ENCODE data around the gene C9orf152.
"Not testable (repeated sequence)": the region's sequence is repeated elsewhere in the genome, so short reads cannot be mapped to it uniquely, and the experiment has no call there.

Gene C9orf152

DNA sequence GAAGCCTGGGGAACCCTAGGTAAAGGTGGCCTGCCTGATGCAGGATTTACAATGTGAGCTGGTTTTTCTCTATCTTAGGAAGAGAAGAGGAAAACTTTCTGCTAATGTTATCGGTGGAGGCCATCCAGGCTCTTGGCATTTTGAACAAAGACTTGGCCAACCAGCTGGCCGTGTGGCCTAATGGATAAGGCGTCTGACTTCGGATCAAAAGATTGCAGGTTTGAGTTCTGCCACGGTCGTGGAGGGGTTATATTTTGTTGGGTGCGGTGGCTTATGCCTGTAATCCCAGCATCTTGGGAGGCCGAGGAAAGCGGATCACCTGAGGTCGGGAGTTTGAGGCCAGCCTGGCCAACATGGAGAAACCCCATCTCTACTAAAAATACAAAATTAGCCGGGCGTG, 9.6 kb downstream of the C9orf152 start:
- TF ChIP-seq CTCF (IDR thresholded peaks at IDR 0.05; ENCODE audit: poor library complexity, severe bottlenecking) = no peak
- no peaks in the 10 kb centered on the region for H3K36me3 ChIP-seq (ENCODE audit: low read depth)
- ATAC-seq (ENCODE audit: low read depth) (no peak), DNase-seq (ENCODE audit: low spot score) (no peak)
- H3K27me3 ChIP-seq (ENCODE audit: insufficient read depth, poor library complexity, severe bottlenecking) = no peaks in the 10 kb centered on the region
- no peak overlapping the region for H3K27ac ChIP-seq (ENCODE audit: poor library complexity, severe bottlenecking)
- no peak overlapping the region for H3K4me3 ChIP-seq (ENCODE audit: severe bottlenecking)
- H3K9me3 ChIP-seq (ENCODE audit: severe bottlenecking) = no peaks in the 10 kb centered on the region
- no peaks in the 10 kb centered on the region for H3K4me1 ChIP-seq (ENCODE audit: insufficient read depth, poor library complexity, severe bottlenecking)

- TF ChIP-seq CTCF (IDR thresholded peaks at IDR 0.05; ENCODE audit: poor library complexity, severe bottlenecking) = peak; percentile 26
- ATAC-seq (ENCODE audit: low read depth) (no peak; the same call in 2 of the 3 replicates), DNase-seq (ENCODE audit: low spot score) (no peak)
- Histone ChIP-seq H3K27ac (ENCODE audit: poor library complexity, severe bottlenecking) (no peak overlapping the region), H3K27me3 (ENCODE audit: insufficient read depth, poor library complexity, severe bottlenecking) (no peaks in the 10 kb centered on the region), H3K36me3 (ENCODE audit: low read depth) (no peaks in the 10 kb centered on the region), H3K4me1 (ENCODE audit: insufficient read depth, poor library complexity, severe bottlenecking) (no peaks in the 10 kb centered on the region), H3K9me3 (ENCODE audit: severe bottlenecking) (no peaks in the 10 kb centered on the region), H3K4me3 (ENCODE audit: severe bottlenecking) (no peak overlapping the region)
Observed at GRCh38 chr9:110197330-110198187, 10.4 kb downstream of the C9orf152 start.

DNA sequence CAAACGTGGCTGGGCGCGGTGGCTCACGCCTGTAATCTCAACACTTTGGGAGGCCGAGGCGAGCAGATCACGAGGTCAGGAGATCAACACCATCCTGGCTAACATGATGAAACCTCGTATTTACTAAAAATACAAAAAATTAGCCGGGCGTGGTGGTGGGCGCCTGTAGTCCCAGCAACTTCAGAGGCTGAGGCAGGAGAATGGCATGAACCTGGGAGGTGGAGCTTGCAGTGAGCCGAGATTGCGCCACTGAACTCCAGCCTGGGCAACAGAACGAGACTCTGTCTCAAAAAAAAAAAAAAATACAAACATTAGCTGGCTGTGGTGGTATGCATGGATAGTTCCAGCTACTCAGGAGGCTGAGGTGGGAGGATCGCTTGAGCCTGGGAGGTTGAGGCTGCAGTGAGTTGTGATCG, 11.9 kb downstream of the C9orf152 start:
- not testable (repeated sequence) for H3K27ac ChIP-seq (ENCODE audit: poor library complexity, severe bottlenecking); H3K27me3 ChIP-seq (ENCODE audit: insufficient read depth, poor library complexity, severe bottlenecking); H3K4me3 ChIP-seq (ENCODE audit: severe bottlenecking); H3K9me3 ChIP-seq (ENCODE audit: severe bottlenecking); ATAC-seq (ENCODE audit: low read depth); H3K36me3 ChIP-seq (ENCODE audit: low read depth); DNase-seq (ENCODE audit: low spot score); H3K4me1 ChIP-seq (ENCODE audit: insufficient read depth, poor library complexity, severe bottlenecking)

DNA sequence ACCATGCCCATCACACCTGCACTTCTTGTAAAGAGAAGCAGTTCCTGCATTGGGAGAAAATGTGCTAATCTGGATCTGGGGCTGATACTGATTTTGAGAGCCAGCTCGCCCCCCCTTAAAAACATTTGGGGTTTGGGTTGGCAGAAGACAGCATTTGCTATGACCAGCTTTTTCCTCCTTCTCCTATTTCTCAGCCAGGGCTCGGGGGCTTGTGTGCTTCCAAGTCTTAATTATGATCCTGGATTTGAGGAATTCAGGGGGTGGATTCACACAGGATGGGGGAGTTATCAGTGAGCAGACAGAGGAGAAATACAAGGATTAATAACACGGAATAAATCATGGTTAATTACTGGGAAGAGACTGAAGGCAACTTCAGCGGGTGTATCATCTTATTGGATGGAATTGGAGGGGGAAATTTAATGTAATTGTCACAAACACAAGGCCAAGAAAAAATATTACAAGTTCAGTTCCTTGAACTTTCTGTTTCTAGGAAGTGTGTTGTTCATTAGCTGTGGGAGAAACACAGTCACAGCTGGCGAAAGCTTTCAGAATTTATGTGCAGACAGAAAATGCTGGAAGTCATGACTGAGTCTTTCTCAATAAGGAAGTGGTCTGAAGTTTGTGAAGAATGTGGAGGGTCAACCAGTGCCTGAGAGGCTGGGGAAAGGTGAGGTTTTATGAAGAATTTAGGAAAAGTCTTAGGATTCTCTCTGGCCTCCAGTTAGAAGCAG, 15.3 kb downstream of the C9orf152 start:
- H3K4me1 ChIP-seq (ENCODE audit: insufficient read depth, poor library complexity, severe bottlenecking) = no peaks in the 10 kb centered on the region
- no peaks in the 10 kb centered on the region for H3K27me3 ChIP-seq (ENCODE audit: insufficient read depth, poor library complexity, severe bottlenecking)
- no peak overlapping the region for H3K4me3 ChIP-seq (ENCODE audit: severe bottlenecking)
- ATAC-seq (ENCODE audit: low read depth) (no peak), DNase-seq (ENCODE audit: low spot score) (no peak)
- TF ChIP-seq CTCF (IDR thresholded peaks at IDR 0.05; ENCODE audit: poor library complexity, severe bottlenecking) = no peak
- H3K36me3 ChIP-seq (ENCODE audit: low read depth) = no peaks in the 10 kb centered on the region
- no peak overlapping the region for H3K27ac ChIP-seq (ENCODE audit: poor library complexity, severe bottlenecking)
- H3K9me3 ChIP-seq (ENCODE audit: severe bottlenecking) = no peaks in the 10 kb centered on the region

DNA sequence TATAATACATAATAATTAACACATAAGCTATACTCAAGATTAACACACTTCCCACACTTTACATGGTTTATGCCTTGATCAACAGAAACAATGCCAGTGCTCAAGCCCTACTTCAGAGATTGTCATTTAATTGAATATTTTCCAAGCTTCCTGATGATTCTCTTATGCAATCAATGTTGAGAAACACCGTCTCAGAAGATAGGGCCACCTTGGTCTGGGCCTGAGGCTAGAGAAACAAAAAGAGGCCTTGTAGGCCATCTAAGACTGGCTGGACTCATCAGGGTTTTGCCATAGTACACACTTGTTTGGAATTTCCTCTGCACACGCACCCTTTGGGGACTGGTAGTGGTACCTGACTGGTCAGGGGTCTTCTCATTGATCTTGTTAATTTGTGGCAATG, 16.3 kb downstream of the C9orf152 start:
- Histone ChIP-seq H3K4me3 (ENCODE audit: severe bottlenecking) (no peak overlapping the region), H3K36me3 (ENCODE audit: low read depth) (no peaks in the 10 kb centered on the region), H3K27me3 (ENCODE audit: insufficient read depth, poor library complexity, severe bottlenecking) (no peaks in the 10 kb centered on the region), H3K27ac (ENCODE audit: poor library complexity, severe bottlenecking) (no peak overlapping the region), H3K9me3 (ENCODE audit: severe bottlenecking) (no peaks in the 10 kb centered on the region), H3K4me1 (ENCODE audit: insufficient read depth, poor library complexity, severe bottlenecking) (no peaks in the 10 kb centered on the region)
- TF ChIP-seq CTCF (IDR thresholded peaks at IDR 0.05; ENCODE audit: poor library complexity, severe bottlenecking) = no peak
- ATAC-seq (ENCODE audit: low read depth) (no peak), DNase-seq (ENCODE audit: low spot score) (no peak)

All from RWPE2 (cell line).